Measurements from ENCODE around the gene COMT. TPM values are rescaled to one million over a fixed set of nuclear protein-coding genes. Genes with fewer than 3 reads are reported as not detected.

The COMT gene
- total RNA-seq, 1 donor: 288 TPM

- H3K27ac ChIP-seq (ENCODE audit: low read depth, low read length): no peak overlapping the region
- TF ChIP-seq CTCF (IDR thresholded peaks at IDR 0.05; ENCODE audit: extremely low read depth, low read depth, low read length): no peak
- H3K4me3 ChIP-seq (ENCODE audit: insufficient read depth, low read length): peak overlapping the region; percentile 29
- H3K36me3 ChIP-seq (ENCODE audit: insufficient read depth, low read length): peaks cover 15% of the 10 kb centered on the region
- no peak overlapping the region for H2AFZ ChIP-seq (ENCODE audit: low read length)
- H3K27me3 ChIP-seq (ENCODE audit: insufficient read depth, low read length): no peaks in the 10 kb centered on the region
- no peak for DNase-seq (ENCODE audit: insufficient read length, low spot score, missing footprints)
- H4K20me1 ChIP-seq (ENCODE audit: insufficient read depth, low read length): peaks cover 51% of the 10 kb centered on the region
- H3K4me1 ChIP-seq (ENCODE audit: insufficient read depth, low read length): peaks cover 19% of the 10 kb centered on the region
- H3K9me3 ChIP-seq (ENCODE audit: low read depth, low read length): no peaks in the 10 kb centered on the region
- H3K4me2 ChIP-seq (ENCODE audit: insufficient read depth, low read length): peak overlapping the region; percentile 29
- H3K79me2 ChIP-seq (ENCODE audit: insufficient read depth, low read length): peaks cover 21% of the 10 kb centered on the region
Observed at GRCh38 chr22:19958083-19959042, 16.8 kb downstream of the COMT start.

GRCh38 chr22:19959043-19959586 is 17.5 kb downstream of the COMT start:
- H3K4me2 ChIP-seq (ENCODE audit: insufficient read depth, low read length): peak overlapping the region; percentile 29
- no peak overlapping the region for H3K27ac ChIP-seq (ENCODE audit: low read depth, low read length)
- no peak for TF ChIP-seq CTCF (IDR thresholded peaks at IDR 0.05; ENCODE audit: extremely low read depth, low read depth, low read length)
- H3K4me1 ChIP-seq (ENCODE audit: insufficient read depth, low read length): peaks cover 20% of the 10 kb centered on the region
- peaks cover 19% of the 10 kb centered on the region for H3K36me3 ChIP-seq (ENCODE audit: insufficient read depth, low read length)
- no peaks in the 10 kb centered on the region for H3K9me3 ChIP-seq (ENCODE audit: low read depth, low read length)
- peak overlapping the region; percentile 29 for H3K4me3 ChIP-seq (ENCODE audit: insufficient read depth, low read length)
- H2AFZ ChIP-seq (ENCODE audit: low read length): no peak overlapping the region
- peaks cover 16% of the 10 kb centered on the region for H3K79me2 ChIP-seq (ENCODE audit: insufficient read depth, low read length)
- peak; percentile 86 for DNase-seq (ENCODE audit: insufficient read length, low spot score, missing footprints)
- H3K27me3 ChIP-seq (ENCODE audit: insufficient read depth, low read length): no peaks in the 10 kb centered on the region
- peaks cover 44% of the 10 kb centered on the region for H4K20me1 ChIP-seq (ENCODE audit: insufficient read depth, low read length)

- peaks cover 20% of the 10 kb centered on the region for H3K4me1 ChIP-seq (ENCODE audit: insufficient read depth, low read length)
- no peak for TF ChIP-seq CTCF (IDR thresholded peaks at IDR 0.05; ENCODE audit: extremely low read depth, low read depth, low read length)
- peaks cover 11% of the 10 kb centered on the region for H3K79me2 ChIP-seq (ENCODE audit: insufficient read depth, low read length)
- no peaks in the 10 kb centered on the region for H3K27me3 ChIP-seq (ENCODE audit: insufficient read depth, low read length)
- H3K27ac ChIP-seq (ENCODE audit: low read depth, low read length): no peak overlapping the region
- H4K20me1 ChIP-seq (ENCODE audit: insufficient read depth, low read length): peaks cover 37% of the 10 kb centered on the region
- H3K9me3 ChIP-seq (ENCODE audit: low read depth, low read length): no peaks in the 10 kb centered on the region
- H3K36me3 ChIP-seq (ENCODE audit: insufficient read depth, low read length): peaks cover 24% of the 10 kb centered on the region
- no peak overlapping the region for H3K4me2 ChIP-seq (ENCODE audit: insufficient read depth, low read length)
- no peak overlapping the region for H2AFZ ChIP-seq (ENCODE audit: low read length)
- peak; percentile 36 for DNase-seq (ENCODE audit: insufficient read length, low spot score, missing footprints)
- no peak overlapping the region for H3K4me3 ChIP-seq (ENCODE audit: insufficient read depth, low read length)
Observed at GRCh38 chr22:19959587-19960490, 18.3 kb downstream of the COMT start.

Data from osteoblast (primary cell).